Central memory CD8-positive, alpha-beta T cell (primary cell): ENCODE results near the gene ACTN1.

Source experiments
- ATAC-seq: fragments of 150-1000 bp; cut with Tn5 transposase; replicated peaks from 2 replicates; pipeline ENCODE4 v1.10.0; 2022; ENCODE audit warnings: mild to moderate bottlenecking, moderate FRiP score, moderate number of reproducible peaks; ENCODE audit not compliant: poor library complexity, severe bottlenecking; ENCODE audit errors: extremely low read depth
- DNase-seq, 2 donors: peaks; one replicate each; pipeline ENCODE4 v3.0.0; 2021; ENCODE audit warnings: low spot score in 2 of 2
- H3K27ac Mint-ChIP-seq: one replicate; pipeline ENCODE4 v1.8.0; 2022; ENCODE audit warnings: low read depth, mild to moderate bottlenecking, moderate library complexity, mixed read lengths
- H3K27me3 Mint-ChIP-seq: one replicate; pipeline ENCODE4 v1.8.0; 2022; ENCODE audit warnings: mixed read lengths
- H3K36me3 Mint-ChIP-seq: one replicate; pipeline ENCODE4 v1.8.0; 2022; ENCODE audit warnings: mild to moderate bottlenecking, moderate library complexity, mixed read lengths; ENCODE audit not compliant: insufficient read depth
- H3K4me1 Mint-ChIP-seq: one replicate; pipeline ENCODE4 v1.8.0; 2022; ENCODE audit warnings: mixed read lengths
- H3K4me3 Mint-ChIP-seq: one replicate; pipeline ENCODE4 v1.8.0; 2022; ENCODE audit warnings: mild to moderate bottlenecking, moderate library complexity, mixed read lengths
- H3K9me3 Mint-ChIP-seq: one replicate; pipeline ENCODE4 v1.8.0; 2022; ENCODE audit warnings: mixed read lengths

Gene ACTN1

DNA sequence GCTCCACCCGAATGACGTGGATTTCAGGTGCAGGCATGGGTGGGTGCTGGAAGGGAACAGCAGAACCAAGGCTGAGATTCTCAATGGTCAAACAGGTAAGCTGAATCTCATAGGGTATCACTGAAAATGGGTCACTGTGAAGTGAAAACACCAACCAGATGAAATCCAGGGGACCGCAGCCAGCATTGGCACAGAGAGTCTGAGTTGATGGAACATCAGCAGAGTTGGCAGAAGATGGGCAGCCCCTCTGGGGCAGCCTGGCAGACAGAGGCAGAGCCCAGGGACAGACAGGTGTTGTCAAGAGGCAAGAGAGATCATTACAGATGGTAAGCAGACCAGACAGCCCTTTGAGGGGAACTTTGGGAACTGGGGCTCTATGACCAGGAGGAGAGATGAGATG is 48.0 kb downstream of the ACTN1 start:
- DNase-seq = no peak
- no peak for ATAC-seq
- H3K4me3 Mint-ChIP-seq = no peak overlapping the region
- H3K36me3 Mint-ChIP-seq = peaks cover 2% of the 10 kb centered on the region
- H3K9me3 Mint-ChIP-seq = peaks cover 5% of the 10 kb centered on the region
- no peaks in the 10 kb centered on the region for H3K4me1 Mint-ChIP-seq
- H3K27ac Mint-ChIP-seq = no peak overlapping the region
- no peaks in the 10 kb centered on the region for H3K27me3 Mint-ChIP-seq

DNA sequence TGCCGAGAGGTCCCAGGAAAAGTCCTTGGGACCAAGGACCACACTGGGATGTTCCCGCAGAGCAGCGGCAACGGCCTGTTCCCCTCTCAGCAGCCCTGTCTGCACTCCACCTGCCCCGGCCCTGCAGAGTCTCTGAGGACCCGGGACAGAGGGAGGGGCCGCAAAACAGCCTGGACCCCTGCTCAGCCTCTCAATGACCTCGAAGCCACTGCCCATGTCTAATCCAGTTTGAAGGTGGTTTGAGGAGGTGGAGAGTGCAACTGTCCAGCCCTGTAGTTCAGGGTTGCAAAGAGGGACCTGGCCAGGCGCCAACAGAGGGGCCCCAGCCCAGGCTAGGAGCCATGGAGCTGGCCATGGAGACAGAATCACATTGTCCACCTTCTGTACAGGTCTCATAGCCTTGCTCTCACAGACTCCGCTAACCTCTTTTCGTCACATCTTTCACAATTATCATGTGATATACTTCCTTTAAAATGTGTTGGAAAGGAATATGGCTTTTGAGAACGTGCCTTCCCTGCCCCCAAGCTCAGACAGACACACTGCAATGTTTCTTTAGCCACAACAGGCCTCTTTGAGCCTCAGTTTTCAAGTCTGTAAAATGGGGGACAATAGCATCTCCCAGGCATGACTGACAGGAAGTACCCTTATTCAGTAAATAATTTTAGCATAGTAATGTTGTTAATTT is 49.3 kb downstream of the ACTN1 start:
- Mint-ChIP-seq H3K9me3 (peaks cover 5% of the 10 kb centered on the region), H3K4me1 (no peaks in the 10 kb centered on the region), H3K27ac (no peak overlapping the region), H3K36me3 (peaks cover 2% of the 10 kb centered on the region), H3K4me3 (no peak overlapping the region), H3K27me3 (no peaks in the 10 kb centered on the region)
- no peak for DNase-seq
- ATAC-seq = no peak

DNA sequence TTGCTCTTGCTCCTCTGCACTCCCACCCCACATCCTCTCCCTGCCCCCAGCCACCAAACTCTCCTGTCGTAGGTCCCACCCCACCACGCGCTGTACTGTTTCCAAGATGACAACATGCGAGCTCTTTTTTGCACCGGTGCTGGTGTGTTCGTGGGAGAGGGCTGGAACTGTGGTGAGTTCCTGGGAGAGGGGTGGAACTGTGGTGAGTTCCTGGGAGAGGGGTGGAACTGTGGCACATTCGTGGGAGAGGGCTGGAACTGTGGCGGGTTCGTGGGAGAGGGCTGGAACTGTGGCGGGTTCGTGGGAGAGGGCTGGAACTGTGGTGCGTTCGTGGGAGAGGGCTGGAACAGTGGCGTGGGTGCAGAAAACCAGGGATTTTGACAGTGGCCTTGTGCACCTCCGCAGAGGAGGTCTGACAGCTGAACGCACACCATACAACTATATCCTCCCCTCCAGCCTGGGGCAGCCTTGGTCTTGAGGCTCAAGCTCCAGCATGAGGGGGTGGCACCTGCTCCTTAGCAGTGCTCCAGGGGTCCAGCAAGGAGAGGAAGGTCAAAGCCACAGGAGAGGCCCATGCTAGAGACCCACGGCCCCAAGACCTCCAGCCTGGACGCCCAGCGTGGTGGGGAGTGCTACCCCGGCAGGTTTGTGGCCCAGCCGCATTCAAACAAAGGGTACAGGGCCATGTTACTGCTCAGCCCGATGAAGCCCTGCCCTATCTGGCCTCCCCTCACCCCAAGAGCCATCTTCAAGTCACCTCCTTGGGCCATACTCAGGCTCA is 50.1 kb downstream of the ACTN1 start:
- peaks cover 4% of the 10 kb centered on the region for H3K36me3 Mint-ChIP-seq
- no peak for DNase-seq
- no peaks in the 10 kb centered on the region for H3K4me1 Mint-ChIP-seq
- no peak for ATAC-seq
- peaks cover 5% of the 10 kb centered on the region for H3K9me3 Mint-ChIP-seq
- H3K27ac Mint-ChIP-seq = no peak overlapping the region
- H3K27me3 Mint-ChIP-seq = no peaks in the 10 kb centered on the region
- no peak overlapping the region for H3K4me3 Mint-ChIP-seq

DNA sequence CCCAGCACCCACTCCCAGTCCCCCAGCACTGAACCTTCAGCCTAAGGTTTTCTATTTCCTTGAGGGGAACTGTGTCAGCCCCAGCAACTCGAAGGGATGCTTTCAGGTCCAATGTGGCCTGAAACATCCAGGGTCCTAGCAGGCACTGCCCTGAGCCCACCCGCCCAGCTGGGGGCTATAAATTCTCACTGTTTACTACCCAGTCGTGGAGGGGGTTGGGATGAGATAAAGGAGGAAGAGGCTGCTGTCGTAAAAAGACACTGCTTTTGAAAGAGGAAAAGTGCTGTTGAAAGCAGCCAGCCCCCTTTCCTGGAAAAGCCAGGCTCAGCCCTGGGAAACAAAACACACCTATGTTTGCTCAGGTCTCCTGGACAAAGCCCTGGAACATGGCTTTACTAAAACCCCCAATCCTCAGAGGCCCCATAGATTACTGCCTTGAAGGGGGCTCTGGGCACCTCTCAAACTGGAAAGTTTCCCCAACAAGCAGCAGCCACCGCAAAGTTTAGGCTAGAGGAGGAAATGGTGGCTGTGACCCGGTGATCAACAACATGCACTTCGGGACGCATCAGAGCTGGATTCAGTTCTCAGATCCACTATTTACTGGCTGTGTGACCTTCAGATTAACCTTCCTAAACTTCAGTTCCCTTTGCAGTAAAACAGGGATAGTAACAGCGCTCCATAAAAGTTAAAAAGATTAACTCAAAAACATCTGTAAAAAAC is 51.0 kb downstream of the ACTN1 start:
- Mint-ChIP-seq H3K27ac (no peak overlapping the region), H3K4me1 (no peaks in the 10 kb centered on the region)

DNA sequence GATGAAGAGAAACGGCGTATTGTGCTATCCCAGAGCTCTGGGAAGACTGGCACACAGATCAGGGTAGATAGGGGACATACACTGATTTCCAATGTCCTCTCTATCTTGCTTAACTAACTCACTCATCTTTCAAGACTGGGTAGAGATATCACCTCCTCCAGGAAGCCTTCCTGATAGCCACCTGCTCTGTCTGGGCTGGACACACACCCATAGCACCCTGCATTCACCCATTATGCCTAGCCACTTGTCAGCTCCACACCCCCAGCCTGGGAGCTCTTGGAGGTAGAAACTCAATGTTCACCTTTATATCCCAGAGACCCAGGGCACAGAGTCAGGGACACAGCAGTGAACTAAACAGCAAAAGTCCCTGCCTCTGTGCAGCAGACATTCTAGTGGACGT is 52.0 kb downstream of the ACTN1 start:
- Mint-ChIP-seq H3K27ac (no peak overlapping the region), H3K4me3 (no peak overlapping the region), H3K9me3 (peaks cover 5% of the 10 kb centered on the region), H3K4me1 (no peaks in the 10 kb centered on the region), H3K36me3 (peaks cover 5% of the 10 kb centered on the region), H3K27me3 (no peaks in the 10 kb centered on the region)
- DNase-seq = no peak
- ATAC-seq = no peak

More for the DNA sequence above, 51.0 kb downstream of the ACTN1 start:
- Mint-ChIP-seq H3K27me3 (no peaks in the 10 kb centered on the region), H3K4me3 (no peak overlapping the region), H3K9me3 (peaks cover 5% of the 10 kb centered on the region), H3K36me3 (peaks cover 5% of the 10 kb centered on the region)
- ATAC-seq = no peak
- DNase-seq = no peak

DNA sequence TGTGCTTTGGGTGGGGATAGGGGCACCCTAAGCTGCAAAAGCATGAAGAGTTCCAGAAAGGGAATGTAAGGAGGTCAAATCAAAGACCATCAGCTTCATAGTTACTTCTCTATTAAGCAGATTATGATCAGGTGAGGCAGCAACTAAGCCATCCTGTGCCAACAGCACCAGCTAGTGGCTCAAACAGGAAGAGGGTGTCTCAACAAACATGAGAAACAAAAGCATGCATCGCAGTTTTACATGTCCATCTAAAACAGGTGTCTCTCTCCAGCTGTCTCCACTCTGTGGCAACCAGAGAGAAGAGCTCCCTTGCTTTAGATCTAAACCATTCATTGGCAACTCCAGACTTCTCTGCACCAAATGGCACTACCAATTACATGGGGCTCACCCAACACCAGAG is 52.9 kb downstream of the ACTN1 start:
- no peaks in the 10 kb centered on the region for H3K4me1 Mint-ChIP-seq
- H3K9me3 Mint-ChIP-seq = peaks cover 5% of the 10 kb centered on the region
- no peaks in the 10 kb centered on the region for H3K27me3 Mint-ChIP-seq
- ATAC-seq (no peak), DNase-seq (no peak)
- H3K4me3 Mint-ChIP-seq = no peak overlapping the region
- no peak overlapping the region for H3K27ac Mint-ChIP-seq
- peaks cover 5% of the 10 kb centered on the region for H3K36me3 Mint-ChIP-seq

DNA sequence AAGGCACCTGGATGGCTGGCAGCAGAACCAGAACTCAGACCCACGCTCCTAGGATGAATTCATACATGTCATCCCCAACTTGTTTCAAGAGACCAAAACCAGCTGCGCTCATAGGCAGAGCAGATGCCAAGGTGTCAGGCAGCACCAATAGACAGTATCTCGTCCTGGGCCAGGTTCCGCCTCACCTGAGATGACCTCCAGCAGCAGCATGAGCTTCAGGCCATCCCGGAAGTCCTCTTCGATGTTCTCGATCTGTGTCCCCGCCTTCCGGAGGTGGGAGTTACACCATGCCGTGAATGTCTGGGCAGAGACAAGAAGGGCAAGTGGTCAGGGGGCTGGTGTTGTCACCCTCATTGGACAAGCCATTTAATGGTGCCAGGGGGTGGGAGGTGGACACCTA is 53.7 kb downstream of the ACTN1 start:
- peaks cover 5% of the 10 kb centered on the region for H3K36me3 Mint-ChIP-seq
- H3K27ac Mint-ChIP-seq = no peak overlapping the region
- H3K4me1 Mint-ChIP-seq = no peaks in the 10 kb centered on the region
- peaks cover 5% of the 10 kb centered on the region for H3K9me3 Mint-ChIP-seq
- no peak for DNase-seq
- no peaks in the 10 kb centered on the region for H3K27me3 Mint-ChIP-seq
- no peak for ATAC-seq
- no peak overlapping the region for H3K4me3 Mint-ChIP-seq

DNA sequence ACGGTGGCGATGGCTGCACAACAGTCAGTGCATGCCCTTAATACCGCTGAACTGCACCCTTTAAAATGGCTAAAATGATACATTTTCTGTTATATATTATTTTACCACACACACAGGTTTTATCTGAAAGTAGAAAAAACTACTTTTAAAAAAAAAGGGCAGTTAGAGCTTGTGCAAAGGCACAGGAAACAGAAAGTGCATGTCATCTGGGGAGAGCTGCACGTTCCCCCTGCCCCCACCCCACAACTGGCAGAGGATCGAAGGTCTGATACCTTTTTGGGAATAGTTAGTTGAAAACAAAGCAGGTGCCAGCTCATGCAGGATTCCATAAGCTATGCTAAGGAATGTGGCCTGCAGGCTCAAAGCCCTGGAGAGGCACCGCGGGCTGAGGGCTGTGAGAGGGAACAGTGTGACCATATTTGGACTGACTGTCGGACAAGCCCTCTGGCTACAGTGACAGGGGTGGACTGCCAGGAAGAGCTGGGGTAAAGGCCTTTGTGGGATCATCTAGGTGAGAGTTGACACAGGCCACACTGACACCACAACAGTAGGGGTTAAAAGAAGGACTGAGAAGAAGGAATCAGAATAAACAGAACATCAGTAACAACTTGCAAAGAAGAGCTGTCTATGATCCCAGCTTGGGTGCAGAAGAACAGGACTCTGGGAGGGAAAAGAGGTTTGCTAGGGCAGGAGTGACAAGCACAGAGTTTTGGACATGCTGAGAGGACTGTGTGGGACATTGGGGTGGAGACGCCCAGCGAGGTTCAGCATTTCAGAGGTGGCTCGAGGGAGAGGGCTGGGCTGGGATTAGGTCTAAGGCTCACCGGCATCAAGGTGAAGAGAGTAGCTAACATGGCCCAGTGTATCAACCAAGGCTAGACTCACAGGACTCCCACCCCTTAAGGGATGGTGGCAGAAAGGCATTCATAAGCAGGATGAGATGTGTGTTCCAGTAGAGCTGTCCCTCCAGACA is 54.6 kb downstream of the ACTN1 start:
- no peak for ATAC-seq
- H3K27me3 Mint-ChIP-seq = no peaks in the 10 kb centered on the region
- H3K36me3 Mint-ChIP-seq = peaks cover 5% of the 10 kb centered on the region
- H3K27ac Mint-ChIP-seq = no peak overlapping the region
- no peak for DNase-seq
- H3K4me1 Mint-ChIP-seq = no peaks in the 10 kb centered on the region
- no peak overlapping the region for H3K4me3 Mint-ChIP-seq
- peaks cover 5% of the 10 kb centered on the region for H3K9me3 Mint-ChIP-seq

DNA sequence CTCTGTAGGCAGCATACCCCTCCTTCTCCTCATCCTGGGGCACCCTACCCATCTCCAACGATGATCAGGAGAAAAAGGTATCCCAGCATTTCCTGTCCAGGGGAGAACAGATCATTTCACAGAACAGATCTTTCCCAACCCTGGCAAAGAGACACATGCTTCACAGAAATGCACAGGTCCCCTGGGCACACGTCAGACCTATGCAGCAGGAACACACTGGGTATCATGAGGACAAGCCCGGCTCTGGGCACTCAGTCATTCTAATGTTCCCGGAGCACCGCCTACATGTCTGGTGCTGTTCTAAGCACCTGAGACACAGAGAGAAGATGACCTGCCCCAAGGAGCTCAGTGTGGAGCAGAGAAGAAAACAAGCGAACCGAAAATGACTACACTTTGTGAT is 56.2 kb downstream of the ACTN1 start:
- no peak for DNase-seq
- Mint-ChIP-seq H3K4me3 (no peak overlapping the region), H3K36me3 (peaks cover 10% of the 10 kb centered on the region), H3K27ac (no peak overlapping the region), H3K4me1 (no peaks in the 10 kb centered on the region), H3K9me3 (peaks cover 5% of the 10 kb centered on the region), H3K27me3 (no peaks in the 10 kb centered on the region)
- no peak for ATAC-seq

DNA sequence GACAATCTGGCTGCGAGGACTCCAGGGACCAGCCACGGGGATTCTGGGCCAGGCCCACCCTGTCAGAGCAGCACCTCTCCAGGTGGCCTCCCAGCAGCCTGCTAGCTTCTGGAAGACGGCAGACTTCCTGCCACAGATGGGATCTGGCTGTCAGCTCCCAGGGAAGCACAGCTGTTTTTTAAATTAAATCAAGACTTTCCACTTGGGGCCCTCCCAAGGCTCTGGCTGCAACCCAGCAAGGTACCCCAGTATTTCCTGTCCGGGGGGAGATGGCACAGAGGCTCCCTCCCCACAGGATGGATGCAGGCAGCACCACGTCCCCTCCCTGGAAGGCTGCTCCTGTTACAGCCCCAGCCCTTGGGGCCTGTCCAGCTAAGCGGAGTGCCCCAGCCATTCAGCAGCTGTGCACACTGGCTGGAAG is 56.9 kb downstream of the ACTN1 start:
- peaks cover 12% of the 10 kb centered on the region for H3K36me3 Mint-ChIP-seq
- DNase-seq (no peak), ATAC-seq (no peak)
- peaks cover 5% of the 10 kb centered on the region for H3K9me3 Mint-ChIP-seq
- H3K27me3 Mint-ChIP-seq = no peaks in the 10 kb centered on the region
- H3K4me3 Mint-ChIP-seq = no peak overlapping the region
- no peaks in the 10 kb centered on the region for H3K4me1 Mint-ChIP-seq
- H3K27ac Mint-ChIP-seq = no peak overlapping the region

DNA sequence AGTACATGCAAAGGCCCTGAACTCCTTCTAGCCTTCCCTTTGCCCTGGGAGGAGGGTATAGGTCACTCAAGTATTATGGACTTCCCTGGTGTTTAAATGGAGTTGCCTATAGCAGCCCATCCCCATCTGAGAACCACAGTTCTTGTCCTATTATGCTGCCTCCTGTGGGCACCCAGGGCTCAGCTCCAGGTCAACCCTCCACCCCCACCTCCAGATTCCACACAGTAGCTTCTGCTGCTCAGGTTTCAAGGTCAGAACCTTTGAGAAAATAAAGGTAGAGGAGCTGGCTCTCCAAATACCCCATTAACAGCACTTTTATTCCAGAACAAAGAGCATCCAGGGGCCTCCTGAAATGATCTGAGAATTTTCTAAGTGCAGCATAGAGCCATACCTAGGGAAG is 57.4 kb downstream of the ACTN1 start:
- Mint-ChIP-seq H3K9me3 (peaks cover 2% of the 10 kb centered on the region), H3K27me3 (no peaks in the 10 kb centered on the region), H3K4me3 (no peak overlapping the region), H3K36me3 (peaks cover 12% of the 10 kb centered on the region), H3K27ac (no peak overlapping the region), H3K4me1 (no peaks in the 10 kb centered on the region)
- ATAC-seq (no peak), DNase-seq (no peak)

DNA sequence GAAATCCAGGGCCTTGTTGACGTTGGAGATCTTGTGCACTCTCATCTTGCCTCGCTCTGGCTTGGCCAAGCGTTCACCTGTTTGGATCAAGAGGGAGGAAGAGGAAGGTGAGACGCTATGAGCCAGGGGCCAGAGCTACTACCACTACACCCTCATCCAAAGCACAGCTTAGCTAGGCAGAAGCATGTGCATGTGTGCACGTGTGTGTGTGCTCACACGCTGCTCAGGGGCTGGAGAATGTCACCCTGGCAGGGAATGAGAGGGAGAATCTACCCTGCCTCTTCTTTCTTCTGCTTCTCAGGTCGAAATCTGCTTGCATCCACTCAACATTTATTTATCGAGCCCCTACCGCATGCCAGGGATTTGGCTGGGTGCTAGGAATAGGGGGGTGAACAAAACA is 58.1 kb downstream of the ACTN1 start:
- no peaks in the 10 kb centered on the region for H3K4me1 Mint-ChIP-seq
- no peak for ATAC-seq
- no peaks in the 10 kb centered on the region for H3K27me3 Mint-ChIP-seq
- no peaks in the 10 kb centered on the region for H3K9me3 Mint-ChIP-seq
- peaks cover 12% of the 10 kb centered on the region for H3K36me3 Mint-ChIP-seq
- no peak overlapping the region for H3K4me3 Mint-ChIP-seq
- DNase-seq = no peak
- no peak overlapping the region for H3K27ac Mint-ChIP-seq
